ENCODE data around the gene MRPL22.
A peak's percentile ranks its signal among the peaks of the same experiment; 100 is the strongest.
"Not testable (repeated sequence)": the region's sequence is repeated elsewhere in the genome, so short reads cannot be mapped to it uniquely, and the experiment has no call there.

MRPL22 gene

DNA sequence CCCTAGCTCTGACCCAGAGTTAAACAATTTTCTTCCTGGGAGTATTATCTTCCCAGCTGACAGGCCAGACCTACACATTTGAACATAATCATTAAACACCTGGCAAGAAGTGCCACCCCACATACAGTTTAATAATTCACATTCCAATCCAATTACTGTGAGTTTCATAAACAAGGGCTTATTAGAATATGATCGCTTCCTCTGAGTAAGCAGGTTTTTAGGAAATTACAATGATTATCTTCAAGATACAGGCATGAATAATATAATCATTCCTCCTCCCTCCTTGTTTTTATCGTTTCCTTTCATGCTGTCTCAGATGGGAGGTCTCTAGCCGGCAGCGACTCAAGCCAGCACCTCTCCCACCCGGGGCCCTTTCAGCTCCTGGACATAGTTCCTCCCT lies 56.9 kb downstream of the MRPL22 start:
- H3K4me3 ChIP-seq (ENCODE audit: low read depth, low read length) = no peak overlapping the region
- TF ChIP-seq, protein P1, sequence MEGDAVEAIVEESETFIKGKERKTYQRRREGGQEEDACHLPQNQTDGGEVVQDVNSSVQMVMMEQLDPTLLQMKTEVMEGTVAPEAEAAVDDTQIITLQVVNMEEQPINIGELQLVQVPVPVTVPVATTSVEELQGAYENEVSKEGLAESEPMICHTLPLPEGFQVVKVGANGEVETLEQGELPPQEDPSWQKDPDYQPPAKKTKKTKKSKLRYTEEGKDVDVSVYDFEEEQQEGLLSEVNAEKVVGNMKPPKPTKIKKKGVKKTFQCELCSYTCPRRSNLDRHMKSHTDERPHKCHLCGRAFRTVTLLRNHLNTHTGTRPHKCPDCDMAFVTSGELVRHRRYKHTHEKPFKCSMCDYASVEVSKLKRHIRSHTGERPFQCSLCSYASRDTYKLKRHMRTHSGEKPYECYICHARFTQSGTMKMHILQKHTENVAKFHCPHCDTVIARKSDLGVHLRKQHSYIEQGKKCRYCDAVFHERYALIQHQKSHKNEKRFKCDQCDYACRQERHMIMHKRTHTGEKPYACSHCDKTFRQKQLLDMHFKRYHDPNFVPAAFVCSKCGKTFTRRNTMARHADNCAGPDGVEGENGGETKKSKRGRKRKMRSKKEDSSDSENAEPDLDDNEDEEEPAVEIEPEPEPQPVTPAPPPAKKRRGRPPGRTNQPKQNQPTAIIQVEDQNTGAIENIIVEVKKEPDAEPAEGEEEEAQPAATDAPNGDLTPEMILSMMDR (IDR thresholded peaks at IDR 0.05; ENCODE audit: insufficient read depth, low read length, missing control alignments) = no peak
- POLR2A ChIA-PET = no interaction called here
- CTCF ChIA-PET = interaction anchor here (2.8 kb wide), 1 partner anchor 26 kb away, joined by 13 read pairs; no protein-coding TSS in a partner anchor
- no peak for DNase-seq (ENCODE audit: low read depth, low spot score)

DNA sequence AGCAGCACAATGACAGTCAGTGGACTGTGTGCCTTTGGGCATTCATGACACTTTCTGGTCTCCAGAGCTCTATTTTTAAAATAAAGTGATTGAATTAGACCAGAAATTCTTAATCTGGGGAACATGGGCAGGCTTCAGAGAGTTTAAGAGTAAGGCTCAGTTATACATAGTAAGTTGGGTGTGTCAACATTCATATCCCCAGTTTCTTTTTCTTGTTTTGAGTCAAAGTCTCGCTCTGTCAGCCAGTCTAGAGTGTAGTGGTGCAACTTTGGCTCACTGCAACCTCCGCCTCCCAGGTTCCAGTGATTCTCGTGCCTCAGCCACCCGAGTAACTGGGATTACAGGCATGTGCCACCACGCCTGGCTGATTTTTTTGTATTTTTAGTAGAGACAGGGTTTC lies 59.0 kb downstream of the MRPL22 start:
- no peak overlapping the region for H3K4me3 ChIP-seq (ENCODE audit: low read depth, low read length)
- ChIA-PET CTCF (no interaction called here), POLR2A (no interaction called here)
- no peak for DNase-seq (ENCODE audit: low read depth, low spot score)
- TF ChIP-seq, protein P1 (IDR thresholded peaks at IDR 0.05; ENCODE audit: insufficient read depth, low read length, missing control alignments) = no peak

DNA sequence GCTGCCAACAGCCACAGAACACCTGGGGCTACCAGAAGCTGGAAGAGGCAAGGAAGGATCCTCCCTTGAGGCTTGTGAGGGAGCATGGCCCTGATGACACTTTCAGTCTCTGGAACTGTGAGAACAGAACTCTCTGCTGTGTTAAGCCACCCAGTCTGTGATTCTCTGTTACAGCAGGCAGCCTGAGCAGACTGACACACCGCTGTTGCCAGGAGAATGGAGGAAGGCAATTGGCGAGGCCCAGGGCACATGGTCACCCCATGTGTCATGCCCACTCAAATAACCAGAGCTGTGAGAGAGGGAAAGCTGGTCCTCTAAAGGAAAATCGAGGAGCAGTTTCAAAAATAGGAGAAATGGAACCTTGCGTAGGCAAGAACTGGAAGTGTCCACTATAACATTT lies 60.6 kb downstream of the MRPL22 start:
- no peak for DNase-seq (ENCODE audit: low read depth, low spot score)
- TF ChIP-seq, protein P1 (IDR thresholded peaks at IDR 0.05; ENCODE audit: insufficient read depth, low read length, missing control alignments) = no peak
- CTCF ChIA-PET = no interaction called here
- H3K4me3 ChIP-seq (ENCODE audit: low read depth, low read length) = no peak overlapping the region
- POLR2A ChIA-PET = no interaction called here

DNA sequence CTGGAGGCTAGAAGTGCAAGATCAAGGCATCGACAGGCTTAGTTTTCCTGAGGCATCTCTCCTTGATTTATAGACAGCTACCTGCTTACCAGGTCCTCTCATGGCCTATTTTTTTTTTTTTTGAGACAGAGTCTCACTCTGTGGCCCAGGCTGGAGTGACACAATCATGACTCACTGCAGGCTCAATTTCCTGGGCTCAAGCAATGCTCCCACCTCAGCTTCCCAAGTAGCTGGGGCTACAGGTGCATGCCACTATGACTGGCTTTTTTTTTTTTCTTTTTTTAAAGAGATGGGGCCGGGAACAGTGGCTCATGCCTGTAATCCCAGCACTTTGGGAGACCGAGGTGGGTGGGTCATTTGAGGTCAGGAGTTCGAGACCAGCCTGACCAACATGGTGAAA lies 61.8 kb downstream of the MRPL22 start:
- POLR2A ChIA-PET; H3K4me3 ChIP-seq (ENCODE audit: low read depth, low read length); DNase-seq (ENCODE audit: low read depth, low spot score); CTCF ChIA-PET: not testable (repeated sequence)

DNA sequence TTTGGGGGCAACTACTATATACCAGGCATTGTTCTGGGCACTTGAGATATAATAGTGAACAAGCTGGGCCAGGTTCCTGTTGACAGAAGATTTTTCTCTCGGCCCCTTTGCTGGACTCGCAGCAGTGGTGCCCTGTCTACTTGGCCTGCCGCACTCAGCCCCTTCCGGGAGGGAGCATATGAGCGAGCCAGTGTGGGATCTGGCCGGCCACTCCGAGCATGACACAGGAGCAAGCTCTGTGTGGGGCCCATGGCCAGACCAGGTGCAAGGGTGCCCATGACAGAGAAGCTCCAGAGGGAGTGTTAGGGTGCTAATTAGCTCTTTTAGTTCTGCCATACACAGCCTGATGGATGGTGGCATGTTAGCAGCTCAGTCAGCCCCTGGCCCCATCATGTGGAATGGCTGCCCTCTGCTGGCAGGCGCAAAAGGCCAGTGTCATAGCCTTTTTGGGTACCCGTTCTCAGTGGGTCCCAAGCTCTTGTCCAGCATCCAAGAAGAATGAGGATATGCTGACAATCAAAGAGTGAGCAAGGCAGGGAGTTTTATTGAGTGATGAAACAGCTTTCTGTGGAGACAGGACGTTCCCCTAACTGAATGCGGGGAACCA lies 63.4 kb downstream of the MRPL22 start:
- no peak overlapping the region for H3K4me3 ChIP-seq (ENCODE audit: low read depth, low read length)
- ChIA-PET CTCF (interaction anchor here (0.7 to 1.3 kb wide), 6 partner anchors 12 to 354 kb away, joined by 3 to 6 read pairs (median 3); partner anchors contain the start of gene GEMIN5), POLR2A (no interaction called here)
- TF ChIP-seq, protein P1 (IDR thresholded peaks at IDR 0.05; ENCODE audit: insufficient read depth, low read length, missing control alignments) = peak; percentile 11
- no peak for DNase-seq (ENCODE audit: low read depth, low spot score)

DNA sequence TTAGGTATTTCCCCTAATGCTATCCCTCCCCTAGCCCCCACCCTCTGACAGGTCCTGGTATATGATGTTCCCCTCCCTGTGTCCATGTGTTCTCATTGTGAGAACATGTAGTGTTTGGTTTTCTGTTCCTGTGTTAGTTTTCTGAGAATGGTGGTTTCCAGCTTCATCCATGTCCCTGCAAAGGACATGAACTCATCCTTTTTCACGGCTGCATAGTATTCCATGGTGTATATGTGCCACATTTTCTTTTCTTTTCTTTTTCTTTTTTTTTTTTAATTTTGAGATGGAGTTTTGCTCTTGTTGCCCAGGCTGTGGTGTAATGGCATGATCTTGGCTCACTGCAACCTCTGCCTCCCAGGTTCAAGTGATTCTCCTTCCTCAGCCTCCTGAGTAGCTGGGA lies 65.4 kb downstream of the MRPL22 start:
- POLR2A ChIA-PET; H3K4me3 ChIP-seq (ENCODE audit: low read depth, low read length); DNase-seq (ENCODE audit: low read depth, low spot score): not testable (repeated sequence)
- CTCF ChIA-PET = interaction anchor here (1.0 kb wide), 1 partner anchor 60 kb away, joined by 3 read pairs; no protein-coding TSS in a partner anchor

DNA sequence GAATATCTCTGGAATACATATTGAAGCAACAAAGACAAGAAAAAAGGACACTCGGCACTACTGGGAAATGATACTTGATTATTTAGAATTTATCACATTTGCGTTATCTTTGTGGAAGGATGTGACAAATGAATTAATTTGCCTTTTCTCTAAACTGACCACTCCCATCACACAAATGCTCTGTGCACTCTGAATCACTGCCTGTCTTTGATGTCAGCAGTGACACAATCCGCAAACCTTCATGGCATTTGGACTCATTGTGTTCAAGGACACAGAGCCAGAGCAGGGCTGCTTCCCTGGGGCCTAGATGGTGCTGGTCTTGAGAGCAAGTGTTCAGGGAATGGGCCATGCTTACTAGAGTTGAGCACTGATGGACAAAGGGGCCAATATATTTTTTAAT lies 67.8 kb downstream of the MRPL22 start:
- ChIA-PET CTCF (no interaction called here), POLR2A (no interaction called here)
- DNase-seq (ENCODE audit: low read depth, low spot score) = no peak
- TF ChIP-seq, protein P1 (IDR thresholded peaks at IDR 0.05; ENCODE audit: insufficient read depth, low read length, missing control alignments) = no peak
- H3K4me3 ChIP-seq (ENCODE audit: low read depth, low read length) = no peak overlapping the region
